HepG2 (cell line): ENCODE data around the gene HECTD1.

ENCODE experiments used
- ARHGAP35 ChIP-seq: sonication (generic); formaldehyde crosslinking; IDR thresholded peaks from 2 replicates; pipeline ENCODE4 v1.9.0; 2022; ENCODE audit warnings: mild to moderate bottlenecking, inconsistent platforms, moderate library complexity, missing genetic modification reagents, borderline replicate concordance
- EP300 ChIP-seq, 3 experiments: sonication (generic) in 1 of 3; formaldehyde crosslinking in 1 of 3; IDR thresholded peaks; 2 replicates each; pipeline versions ENCODE4 v1.5.1 to v1.6.1; 2011 to 2020; ENCODE audit warnings: low read depth in 2 of 3, low read length in 2 of 3, borderline replicate concordance in 1 of 3, improper control_type of control experiment in 1 of 3, mild to moderate bottlenecking in 1 of 3, missing genetic modification reagents in 1 of 3, moderate library complexity in 1 of 3
- ESRRA ChIP-seq: sonication (generic); formaldehyde crosslinking; IDR thresholded peaks from 2 replicates; pipeline ENCODE4 v1.5.1; 2020; ENCODE audit warnings: mild to moderate bottlenecking, low read depth, missing genetic modification reagents
- NFRKB ChIP-seq: fragments of 450-650 bp; IDR thresholded peaks from 2 replicates; pipeline ENCODE4 v1.6.1; 2017
- PAX8 ChIP-seq: sonication (generic); formaldehyde crosslinking; IDR thresholded peaks from 2 replicates; pipeline ENCODE4 v1.8.0; 2022; ENCODE audit warnings: mild to moderate bottlenecking, missing genetic modification reagents, borderline replicate concordance
- POLR2AphosphoS5 ChIP-seq: IDR thresholded peaks from 2 replicates; pipeline ENCODE4 v1.6.1; 2012; ENCODE audit warnings: low read depth, low read length
- WIZ ChIP-seq: sonication (generic); formaldehyde crosslinking; IDR thresholded peaks from 2 replicates; pipeline ENCODE4 v1.5.1; 2020; ENCODE audit warnings: mild to moderate bottlenecking, missing genetic modification reagents
- ZNF883 ChIP-seq: sonication (generic); formaldehyde crosslinking; IDR thresholded peaks from 2 replicates; pipeline ENCODE4 v1.5.1; 2020; ENCODE audit warnings: mild to moderate bottlenecking, missing genetic modification reagents; ENCODE audit errors: not compliant biosample characterization
- TF ChIP-seq, protein P1 (sequence below): sonication (generic); formaldehyde crosslinking; IDR thresholded peaks from 2 replicates; pipeline ENCODE4 v1.5.1; 2020; ENCODE audit warnings: mild to moderate bottlenecking, missing genetic modification reagents, moderate library complexity
- TF ChIP-seq, protein P2 (sequence below), 2 experiments: sonication (generic) in 1 of 2; formaldehyde crosslinking in 1 of 2; IDR thresholded peaks; 2 replicates each; pipeline versions ENCODE4 v1.4.0 to v1.6.1; 2018 to 2020; ENCODE audit warnings: missing genetic modification reagents in 2 of 2, borderline replicate concordance in 1 of 2, low read depth in 1 of 2, mild to moderate bottlenecking in 1 of 2, missing biosample characterization in 1 of 2
- TF ChIP-seq, protein P3 (sequence below): sonication (generic); formaldehyde crosslinking; IDR thresholded peaks from 2 replicates; pipeline ENCODE4 v1.4.0; 2020; ENCODE audit warnings: missing genetic modification reagents
- TF ChIP-seq, protein P4 (sequence below): sonication (generic); formaldehyde crosslinking; IDR thresholded peaks from 2 replicates; pipeline ENCODE4 v1.5.0; 2020; ENCODE audit warnings: mild to moderate bottlenecking, missing genetic modification reagents, moderate library complexity
- TF ChIP-seq, protein P5 (sequence below): fragments of 450-650 bp; IDR thresholded peaks from 2 replicates; pipeline ENCODE4 v1.6.1; 2016

DNA sequence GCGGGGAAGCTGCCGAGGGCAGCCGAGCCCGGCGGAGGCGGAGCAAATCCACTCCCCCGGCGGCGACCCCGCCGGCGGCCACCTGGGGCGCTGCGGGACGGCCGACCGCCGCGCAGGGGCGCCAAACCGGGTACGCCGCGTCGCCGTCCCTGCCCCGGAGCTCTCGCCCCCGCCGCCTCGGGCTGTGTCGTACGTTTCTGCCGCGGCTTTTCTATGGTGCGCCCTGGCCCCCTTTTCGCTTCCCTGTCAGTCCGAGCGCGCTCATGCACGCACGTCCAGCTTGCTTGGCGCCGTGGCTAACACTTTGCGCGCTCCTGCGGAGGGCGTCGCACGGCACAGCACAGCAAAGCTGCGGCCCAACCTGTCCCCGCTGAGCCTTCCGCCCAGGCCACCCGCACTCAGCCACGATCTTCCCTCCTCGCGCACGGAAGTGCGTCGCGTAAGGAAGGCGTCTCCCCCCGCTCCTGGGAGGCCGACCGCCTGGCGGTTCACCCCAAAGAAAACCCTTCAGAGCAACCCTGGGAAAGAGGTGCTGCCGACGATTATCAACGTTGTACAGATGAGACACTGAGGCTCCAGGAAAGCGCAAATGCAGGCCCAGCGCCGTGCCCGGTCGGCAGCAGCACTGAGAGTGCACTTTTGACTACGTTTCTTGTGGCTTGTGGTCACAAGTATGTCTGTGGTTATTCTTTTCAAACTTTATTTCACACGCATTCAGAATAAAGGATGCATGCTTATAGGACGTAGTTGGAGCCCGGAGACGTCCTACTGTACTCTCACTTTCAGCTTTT lies at the start of gene HECTD1:
- peak; percentile 99 for TF ChIP-seq WIZ (CRISPR knock-in tag)
- TF ChIP-seq, protein P1, sequence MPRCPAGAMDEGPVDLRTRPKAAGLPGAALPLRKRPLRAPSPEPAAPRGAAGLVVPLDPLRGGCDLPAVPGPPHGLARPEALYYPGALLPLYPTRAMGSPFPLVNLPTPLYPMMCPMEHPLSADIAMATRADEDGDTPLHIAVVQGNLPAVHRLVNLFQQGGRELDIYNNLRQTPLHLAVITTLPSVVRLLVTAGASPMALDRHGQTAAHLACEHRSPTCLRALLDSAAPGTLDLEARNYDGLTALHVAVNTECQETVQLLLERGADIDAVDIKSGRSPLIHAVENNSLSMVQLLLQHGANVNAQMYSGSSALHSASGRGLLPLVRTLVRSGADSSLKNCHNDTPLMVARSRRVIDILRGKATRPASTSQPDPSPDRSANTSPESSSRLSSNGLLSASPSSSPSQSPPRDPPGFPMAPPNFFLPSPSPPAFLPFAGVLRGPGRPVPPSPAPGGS, result peak; percentile 99
- TF ChIP-seq, protein P2, sequence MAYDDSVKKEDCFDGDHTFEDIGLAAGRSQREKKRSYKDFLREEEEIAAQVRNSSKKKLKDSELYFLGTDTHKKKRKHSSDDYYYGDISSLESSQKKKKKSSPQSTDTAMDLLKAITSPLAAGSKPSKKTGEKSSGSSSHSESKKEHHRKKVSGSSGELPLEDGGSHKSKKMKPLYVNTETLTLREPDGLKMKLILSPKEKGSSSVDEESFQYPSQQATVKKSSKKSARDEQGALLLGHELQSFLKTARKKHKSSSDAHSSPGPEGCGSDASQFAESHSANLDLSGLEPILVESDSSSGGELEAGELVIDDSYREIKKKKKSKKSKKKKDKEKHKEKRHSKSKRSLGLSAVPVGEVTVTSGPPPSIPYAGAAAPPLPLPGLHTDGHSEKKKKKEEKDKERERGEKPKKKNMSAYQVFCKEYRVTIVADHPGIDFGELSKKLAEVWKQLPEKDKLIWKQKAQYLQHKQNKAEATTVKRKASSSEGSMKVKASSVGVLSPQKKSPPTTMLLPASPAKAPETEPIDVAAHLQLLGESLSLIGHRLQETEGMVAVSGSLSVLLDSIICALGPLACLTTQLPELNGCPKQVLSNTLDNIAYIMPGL (CRISPR knock-in tag; IDR thresholded peaks at IDR 0.05; ENCODE audit: borderline replicate concordance in 1 of 2, low read depth in 1 of 2), result peak; percentile 99 to 100
- TF ChIP-seq, protein P3, sequence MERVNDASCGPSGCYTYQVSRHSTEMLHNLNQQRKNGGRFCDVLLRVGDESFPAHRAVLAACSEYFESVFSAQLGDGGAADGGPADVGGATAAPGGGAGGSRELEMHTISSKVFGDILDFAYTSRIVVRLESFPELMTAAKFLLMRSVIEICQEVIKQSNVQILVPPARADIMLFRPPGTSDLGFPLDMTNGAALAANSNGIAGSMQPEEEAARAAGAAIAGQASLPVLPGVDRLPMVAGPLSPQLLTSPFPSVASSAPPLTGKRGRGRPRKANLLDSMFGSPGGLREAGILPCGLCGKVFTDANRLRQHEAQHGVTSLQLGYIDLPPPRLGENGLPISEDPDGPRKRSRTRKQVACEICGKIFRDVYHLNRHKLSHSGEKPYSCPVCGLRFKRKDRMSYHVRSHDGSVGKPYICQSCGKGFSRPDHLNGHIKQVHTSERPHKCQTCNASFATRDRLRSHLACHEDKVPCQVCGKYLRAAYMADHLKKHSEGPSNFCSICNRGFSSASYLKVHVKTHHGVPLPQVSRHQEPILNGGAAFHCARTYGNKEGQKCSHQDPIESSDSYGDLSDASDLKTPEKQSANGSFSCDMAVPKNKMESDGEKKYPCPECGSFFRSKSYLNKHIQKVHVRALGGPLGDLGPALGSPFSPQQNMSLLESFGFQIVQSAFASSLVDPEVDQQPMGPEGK (CRISPR knock-in tag), result peak; percentile 96
- peak; percentile 100 for TF ChIP-seq ARHGAP35 (CRISPR knock-in tag)
- TF ChIP-seq, protein P4, sequence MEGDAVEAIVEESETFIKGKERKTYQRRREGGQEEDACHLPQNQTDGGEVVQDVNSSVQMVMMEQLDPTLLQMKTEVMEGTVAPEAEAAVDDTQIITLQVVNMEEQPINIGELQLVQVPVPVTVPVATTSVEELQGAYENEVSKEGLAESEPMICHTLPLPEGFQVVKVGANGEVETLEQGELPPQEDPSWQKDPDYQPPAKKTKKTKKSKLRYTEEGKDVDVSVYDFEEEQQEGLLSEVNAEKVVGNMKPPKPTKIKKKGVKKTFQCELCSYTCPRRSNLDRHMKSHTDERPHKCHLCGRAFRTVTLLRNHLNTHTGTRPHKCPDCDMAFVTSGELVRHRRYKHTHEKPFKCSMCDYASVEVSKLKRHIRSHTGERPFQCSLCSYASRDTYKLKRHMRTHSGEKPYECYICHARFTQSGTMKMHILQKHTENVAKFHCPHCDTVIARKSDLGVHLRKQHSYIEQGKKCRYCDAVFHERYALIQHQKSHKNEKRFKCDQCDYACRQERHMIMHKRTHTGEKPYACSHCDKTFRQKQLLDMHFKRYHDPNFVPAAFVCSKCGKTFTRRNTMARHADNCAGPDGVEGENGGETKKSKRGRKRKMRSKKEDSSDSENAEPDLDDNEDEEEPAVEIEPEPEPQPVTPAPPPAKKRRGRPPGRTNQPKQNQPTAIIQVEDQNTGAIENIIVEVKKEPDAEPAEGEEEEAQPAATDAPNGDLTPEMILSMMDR (CRISPR knock-in tag), result peak; percentile 87
- TF ChIP-seq PAX8 (CRISPR knock-in tag), result peak; percentile 95; the same call in 1 of the 2 replicates
- TF ChIP-seq POLR2AphosphoS5, result peak; percentile 90
- TF ChIP-seq, protein P5, sequence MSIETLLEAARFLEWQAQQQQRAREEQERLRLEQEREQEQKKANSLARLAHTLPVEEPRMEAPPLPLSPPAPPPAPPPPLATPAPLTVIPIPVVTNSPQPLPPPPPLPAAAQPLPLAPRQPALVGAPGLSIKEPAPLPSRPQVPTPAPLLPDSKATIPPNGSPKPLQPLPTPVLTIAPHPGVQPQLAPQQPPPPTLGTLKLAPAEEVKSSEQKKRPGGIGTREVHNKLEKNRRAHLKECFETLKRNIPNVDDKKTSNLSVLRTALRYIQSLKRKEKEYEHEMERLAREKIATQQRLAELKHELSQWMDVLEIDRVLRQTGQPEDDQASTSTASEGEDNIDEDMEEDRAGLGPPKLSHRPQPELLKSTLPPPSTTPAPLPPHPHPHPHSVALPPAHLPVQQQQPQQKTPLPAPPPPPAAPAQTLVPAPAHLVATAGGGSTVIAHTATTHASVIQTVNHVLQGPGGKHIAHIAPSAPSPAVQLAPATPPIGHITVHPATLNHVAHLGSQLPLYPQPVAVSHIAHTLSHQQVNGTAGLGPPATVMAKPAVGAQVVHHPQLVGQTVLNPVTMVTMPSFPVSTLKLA, result peak; percentile 33; the same call in 1 of the 2 replicates
- peak; percentile 96 for TF ChIP-seq ESRRA (CRISPR knock-in tag)
- TF ChIP-seq EP300 (IDR thresholded peaks at IDR 0.05; ENCODE audit: low read depth in 2 of 2, low read length in 2 of 2), result peak; percentile 52 to 68
- TF ChIP-seq EP300 (CRISPR knock-in tag; IDR thresholded peaks at IDR 0.05; ENCODE audit: borderline replicate concordance), result peak; percentile 85
- TF ChIP-seq NFRKB, result no peak
- peak; percentile 98 for TF ChIP-seq ZNF883 (CRISPR knock-in tag)
